Astrocyte (in vitro differentiated cells and primary cell): ENCODE data around the gene MYL10. TPM values are rescaled to one million over a fixed set of nuclear protein-coding genes. Genes with fewer than 3 reads are reported as not detected.

Source experiments
- DNase-seq: peaks from one replicate; pipeline ENCODE4 v3.0.0-alpha.2; 2010; ENCODE audit warnings: low read depth
- FAIRE-seq: peaks from 2 replicates; lab custom pipeline; 2011; peaks lifted over from hg19 to GRCh38; lab: Jason Lieb, UNC
- H2AFZ ChIP-seq: 2 replicates; pipeline ENCODE4 v1.6.0; 2012; ENCODE audit warnings: low read depth, low read length, inconsistent platforms
- H3K27ac ChIP-seq: 2 replicates; pipeline ENCODE4 v1.5.1; 2011; ENCODE audit warnings: low read depth, low read length, inconsistent platforms
- H3K27me3 ChIP-seq: 2 replicates; pipeline ENCODE4 v1.6.0; 2011; ENCODE audit warnings: low read length, inconsistent platforms; ENCODE audit not compliant: insufficient read depth
- H3K36me3 ChIP-seq: 2 replicates; pipeline ENCODE4 v1.5.1; 2011; ENCODE audit warnings: low read length, inconsistent platforms; ENCODE audit not compliant: insufficient read depth
- H3K4me1 ChIP-seq: 2 replicates; pipeline ENCODE4 v1.5.1; 2011; ENCODE audit warnings: low read length, inconsistent platforms; ENCODE audit not compliant: insufficient read depth
- H3K4me2 ChIP-seq: 2 replicates; pipeline ENCODE4 v1.6.0; 2012; ENCODE audit warnings: low read length, inconsistent platforms
- H3K4me3 ChIP-seq: 2 replicates; pipeline ENCODE4 v1.5.1; 2011; ENCODE audit warnings: low read depth, mild to moderate bottlenecking, low read length, inconsistent platforms; ENCODE audit not compliant: insufficient read depth
- H3K79me2 ChIP-seq: 2 replicates; pipeline ENCODE4 v1.6.0; 2012; ENCODE audit warnings: mild to moderate bottlenecking, low read length, inconsistent platforms; ENCODE audit not compliant: insufficient read depth
- H3K9ac ChIP-seq: 2 replicates; pipeline ENCODE4 v1.6.0; 2012; ENCODE audit warnings: mild to moderate bottlenecking, low read length, inconsistent platforms
- H3K9me3 ChIP-seq: 2 replicates; pipeline ENCODE4 v1.5.1; 2012; ENCODE audit warnings: low read depth, mild to moderate bottlenecking, low read length, inconsistent platforms; ENCODE audit not compliant: insufficient read depth
- H4K20me1 ChIP-seq: 2 replicates; pipeline ENCODE4 v1.6.0; 2012; ENCODE audit warnings: low read length, inconsistent platforms; ENCODE audit not compliant: insufficient read depth
- H3K27ac Mint-ChIP-seq: one replicate; pipeline ENCODE4 v1.8.0; 2021; ENCODE audit warnings: mild to moderate bottlenecking, mixed read lengths; ENCODE audit not compliant: unreplicated experiment
- H3K27me3 Mint-ChIP-seq: one replicate; pipeline ENCODE4 v1.8.0; 2021; ENCODE audit warnings: low read depth, mixed read lengths; ENCODE audit not compliant: unreplicated experiment
- H3K36me3 Mint-ChIP-seq: one replicate; pipeline ENCODE4 v1.8.0; 2021; ENCODE audit warnings: low read depth, mixed read lengths; ENCODE audit not compliant: unreplicated experiment
- H3K4me1 Mint-ChIP-seq: one replicate; pipeline ENCODE4 v1.8.0; 2021; ENCODE audit warnings: low read depth, mixed read lengths; ENCODE audit not compliant: unreplicated experiment
- H3K4me3 Mint-ChIP-seq: one replicate; pipeline ENCODE4 v1.8.0; 2021; ENCODE audit warnings: mild to moderate bottlenecking, moderate library complexity, mixed read lengths; ENCODE audit not compliant: unreplicated experiment
- H3K9me3 Mint-ChIP-seq: one replicate; pipeline ENCODE4 v1.8.0; 2021; ENCODE audit warnings: mild to moderate bottlenecking, mixed read lengths; ENCODE audit not compliant: unreplicated experiment
- EZH2 ChIP-seq: IDR thresholded peaks from 2 replicates; pipeline ENCODE4 v1.6.1; 2012; ENCODE audit warnings: mild to moderate bottlenecking, low read length, inconsistent platforms; ENCODE audit not compliant: insufficient read depth
- total RNA-seq: library from RNA; stranded (reverse); gene quantifications from 2 replicates; pipeline ENCODE4 v1.2.1, GENCODE V29; 2021
- TF ChIP-seq, protein P1 (sequence below): IDR thresholded peaks from 2 replicates; pipeline ENCODE4 v1.5.1; 2011; ENCODE audit warnings: low read depth, mild to moderate bottlenecking, inconsistent platforms, low read length, moderate library complexity; ENCODE audit not compliant: insufficient read depth

Gene MYL10
- total RNA-seq, 1 donor from 2014 or later = 0.73 TPM

DNA sequence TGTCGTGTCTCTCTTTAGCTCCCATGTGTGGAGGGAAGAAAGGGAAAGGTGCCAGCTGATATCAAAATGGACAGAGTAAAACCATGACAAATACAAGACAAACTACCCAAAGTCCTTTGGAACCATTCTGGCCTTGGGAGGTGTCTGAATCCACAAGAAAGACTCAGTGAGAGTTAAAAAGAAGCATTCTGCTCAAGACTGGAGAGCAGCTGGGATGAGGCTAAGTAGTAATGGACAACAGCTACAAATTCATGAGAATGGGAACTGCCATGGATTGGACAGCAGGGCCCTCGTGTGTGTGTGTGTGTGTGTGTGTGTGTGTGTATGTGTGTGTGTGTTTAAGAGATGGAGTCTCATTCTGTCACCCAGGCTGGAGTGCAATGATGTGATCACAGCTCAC, 39.6 kb upstream of the MYL10 start:
- no peaks in the 10 kb centered on the region for H3K4me1 ChIP-seq
- TF ChIP-seq EZH2 = no peak
- TF ChIP-seq, protein P1, sequence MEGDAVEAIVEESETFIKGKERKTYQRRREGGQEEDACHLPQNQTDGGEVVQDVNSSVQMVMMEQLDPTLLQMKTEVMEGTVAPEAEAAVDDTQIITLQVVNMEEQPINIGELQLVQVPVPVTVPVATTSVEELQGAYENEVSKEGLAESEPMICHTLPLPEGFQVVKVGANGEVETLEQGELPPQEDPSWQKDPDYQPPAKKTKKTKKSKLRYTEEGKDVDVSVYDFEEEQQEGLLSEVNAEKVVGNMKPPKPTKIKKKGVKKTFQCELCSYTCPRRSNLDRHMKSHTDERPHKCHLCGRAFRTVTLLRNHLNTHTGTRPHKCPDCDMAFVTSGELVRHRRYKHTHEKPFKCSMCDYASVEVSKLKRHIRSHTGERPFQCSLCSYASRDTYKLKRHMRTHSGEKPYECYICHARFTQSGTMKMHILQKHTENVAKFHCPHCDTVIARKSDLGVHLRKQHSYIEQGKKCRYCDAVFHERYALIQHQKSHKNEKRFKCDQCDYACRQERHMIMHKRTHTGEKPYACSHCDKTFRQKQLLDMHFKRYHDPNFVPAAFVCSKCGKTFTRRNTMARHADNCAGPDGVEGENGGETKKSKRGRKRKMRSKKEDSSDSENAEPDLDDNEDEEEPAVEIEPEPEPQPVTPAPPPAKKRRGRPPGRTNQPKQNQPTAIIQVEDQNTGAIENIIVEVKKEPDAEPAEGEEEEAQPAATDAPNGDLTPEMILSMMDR = no peak
- peaks cover 4% of the 10 kb centered on the region for H3K9me3 ChIP-seq
- H3K4me3 Mint-ChIP-seq = no peak overlapping the region
- no peaks in the 10 kb centered on the region for H3K36me3 ChIP-seq
- H3K27me3 ChIP-seq = no peaks in the 10 kb centered on the region
- no peaks in the 10 kb centered on the region for H4K20me1 ChIP-seq
- H3K9me3 Mint-ChIP-seq = peaks cover 3% of the 10 kb centered on the region
- no peak overlapping the region for H3K27ac ChIP-seq
- no peak overlapping the region for H2AFZ ChIP-seq
- H3K36me3 Mint-ChIP-seq = no peaks in the 10 kb centered on the region
- FAIRE-seq = no peak
- H3K27me3 Mint-ChIP-seq = peaks cover 35% of the 10 kb centered on the region
- H3K4me2 ChIP-seq = no peak overlapping the region
- H3K27ac Mint-ChIP-seq = no peak overlapping the region
- H3K9ac ChIP-seq = no peak overlapping the region
- no peak for DNase-seq
- no peaks in the 10 kb centered on the region for H3K79me2 ChIP-seq
- no peaks in the 10 kb centered on the region for H3K4me1 Mint-ChIP-seq
- H3K4me3 ChIP-seq = no peak overlapping the region

GRCh38 chr7:101667920-101668319, 38.8 kb upstream of the MYL10 start:
- H3K27ac ChIP-seq = no peak overlapping the region
- no peak overlapping the region for H3K9ac ChIP-seq
- H3K4me1 ChIP-seq = no peaks in the 10 kb centered on the region
- H3K27me3 ChIP-seq = no peaks in the 10 kb centered on the region
- H3K36me3 ChIP-seq = no peaks in the 10 kb centered on the region
- no peaks in the 10 kb centered on the region for H4K20me1 ChIP-seq
- peaks cover 4% of the 10 kb centered on the region for H3K9me3 ChIP-seq
- no peak overlapping the region for H2AFZ ChIP-seq
- no peaks in the 10 kb centered on the region for H3K36me3 Mint-ChIP-seq
- FAIRE-seq (no peak), DNase-seq (no peak)
- no peak overlapping the region for H3K4me3 ChIP-seq
- TF ChIP-seq, protein P1 = no peak
- TF ChIP-seq EZH2 = no peak
- H3K4me2 ChIP-seq = no peak overlapping the region
- H3K9me3 Mint-ChIP-seq = peaks cover 6% of the 10 kb centered on the region
- H3K27ac Mint-ChIP-seq = no peak overlapping the region
- H3K4me3 Mint-ChIP-seq = no peak overlapping the region
- no peaks in the 10 kb centered on the region for H3K79me2 ChIP-seq
- no peaks in the 10 kb centered on the region for H3K4me1 Mint-ChIP-seq
- peaks cover 37% of the 10 kb centered on the region for H3K27me3 Mint-ChIP-seq

GRCh38 chr7:101667399-101667798, 38.3 kb upstream of the MYL10 start:
- peaks cover 4% of the 10 kb centered on the region for H3K9me3 ChIP-seq
- Mint-ChIP-seq H3K4me3 (no peak overlapping the region), H3K9me3 (peaks cover 9% of the 10 kb centered on the region), H3K27ac (no peak overlapping the region), H3K36me3 (no peaks in the 10 kb centered on the region), H3K27me3 (peaks cover 38% of the 10 kb centered on the region), H3K4me1 (no peaks in the 10 kb centered on the region)
- no peak overlapping the region for H3K4me2 ChIP-seq
- H2AFZ ChIP-seq = no peak overlapping the region
- H3K9ac ChIP-seq = no peak overlapping the region
- no peaks in the 10 kb centered on the region for H3K27me3 ChIP-seq
- H3K79me2 ChIP-seq = no peaks in the 10 kb centered on the region
- no peaks in the 10 kb centered on the region for H3K36me3 ChIP-seq
- no peak overlapping the region for H3K27ac ChIP-seq
- no peak for FAIRE-seq
- no peaks in the 10 kb centered on the region for H4K20me1 ChIP-seq
- no peaks in the 10 kb centered on the region for H3K4me1 ChIP-seq
- H3K4me3 ChIP-seq = no peak overlapping the region
- no peak for DNase-seq
- no peak for TF ChIP-seq EZH2
